B cell (primary cell): ENCODE measurements around the gene MCRIP2.

ENCODE experiments used
- EZH2 ChIP-seq: IDR thresholded peaks from 2 replicates; pipeline ENCODE4 v1.6.1; 2012; ENCODE audit warnings: borderline replicate concordance, low read depth, mild to moderate bottlenecking, moderate library complexity, low read length; ENCODE audit not compliant: insufficient read depth, poor library complexity, severe bottlenecking
- TF ChIP-seq, protein P1 (sequence below): fragments of 200-600 bp; IDR thresholded peaks from one replicate; pipeline ENCODE4 v1.8.0; 2022; ENCODE audit warnings: antibody characterized with exemption, mild to moderate bottlenecking

DNA sequence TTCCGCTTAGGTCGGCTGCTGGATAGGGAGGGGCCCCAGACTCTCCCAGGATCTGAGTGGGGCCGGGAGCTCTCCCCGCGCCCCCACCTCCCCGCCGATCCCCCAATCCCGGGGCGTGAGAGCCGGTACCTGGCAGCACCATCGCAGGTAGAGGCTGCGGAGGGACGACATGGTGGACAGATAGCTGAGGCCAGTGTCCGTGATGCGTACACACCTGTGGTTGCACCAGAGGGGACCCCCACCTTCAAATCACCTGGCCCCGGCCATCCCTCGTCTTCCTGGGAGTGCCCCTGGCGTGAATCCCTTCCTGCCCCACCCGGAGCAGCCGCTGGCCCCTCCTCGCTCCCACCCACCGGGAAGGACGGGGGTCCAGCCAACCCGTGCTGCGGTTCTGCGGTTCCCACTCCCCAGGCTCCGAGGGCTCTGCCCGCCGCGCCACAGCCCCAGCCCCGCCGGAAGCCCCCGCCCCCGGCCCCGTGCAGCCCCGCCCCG is 53.3 kb downstream of the MCRIP2 start:
- TF ChIP-seq, protein P1, sequence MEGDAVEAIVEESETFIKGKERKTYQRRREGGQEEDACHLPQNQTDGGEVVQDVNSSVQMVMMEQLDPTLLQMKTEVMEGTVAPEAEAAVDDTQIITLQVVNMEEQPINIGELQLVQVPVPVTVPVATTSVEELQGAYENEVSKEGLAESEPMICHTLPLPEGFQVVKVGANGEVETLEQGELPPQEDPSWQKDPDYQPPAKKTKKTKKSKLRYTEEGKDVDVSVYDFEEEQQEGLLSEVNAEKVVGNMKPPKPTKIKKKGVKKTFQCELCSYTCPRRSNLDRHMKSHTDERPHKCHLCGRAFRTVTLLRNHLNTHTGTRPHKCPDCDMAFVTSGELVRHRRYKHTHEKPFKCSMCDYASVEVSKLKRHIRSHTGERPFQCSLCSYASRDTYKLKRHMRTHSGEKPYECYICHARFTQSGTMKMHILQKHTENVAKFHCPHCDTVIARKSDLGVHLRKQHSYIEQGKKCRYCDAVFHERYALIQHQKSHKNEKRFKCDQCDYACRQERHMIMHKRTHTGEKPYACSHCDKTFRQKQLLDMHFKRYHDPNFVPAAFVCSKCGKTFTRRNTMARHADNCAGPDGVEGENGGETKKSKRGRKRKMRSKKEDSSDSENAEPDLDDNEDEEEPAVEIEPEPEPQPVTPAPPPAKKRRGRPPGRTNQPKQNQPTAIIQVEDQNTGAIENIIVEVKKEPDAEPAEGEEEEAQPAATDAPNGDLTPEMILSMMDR, result no peak
- TF ChIP-seq EZH2, result no peak
